Osteocyte (in vitro differentiated cells): Measurements from ENCODE around the gene CASD1. TPM values are rescaled to one million over a fixed set of nuclear protein-coding genes. Genes with fewer than 3 reads are reported as not detected.

Experiments used
- DNase-seq: peaks from one replicate; pipeline ENCODE4 v3.0.0; 2021; ENCODE audit warnings: mixed read lengths; ENCODE audit not compliant: unreplicated experiment; ENCODE audit errors: extremely low spot score
- H3K27ac Mint-ChIP-seq: one replicate; pipeline ENCODE4 v1.8.0; 2021; ENCODE audit warnings: mild to moderate bottlenecking, mixed read lengths; ENCODE audit not compliant: unreplicated experiment
- H3K27me3 Mint-ChIP-seq: one replicate; pipeline ENCODE4 v1.8.0; 2021; ENCODE audit warnings: mixed read lengths; ENCODE audit not compliant: unreplicated experiment
- H3K36me3 Mint-ChIP-seq: one replicate; pipeline ENCODE4 v1.8.0; 2021; ENCODE audit warnings: mixed read lengths; ENCODE audit not compliant: unreplicated experiment
- H3K4me1 Mint-ChIP-seq: one replicate; pipeline ENCODE4 v1.8.0; 2021; ENCODE audit warnings: mixed read lengths; ENCODE audit not compliant: unreplicated experiment
- H3K4me3 Mint-ChIP-seq: one replicate; pipeline ENCODE4 v1.8.0; 2021; ENCODE audit warnings: mild to moderate bottlenecking, moderate library complexity, mixed read lengths; ENCODE audit not compliant: unreplicated experiment
- H3K9me3 Mint-ChIP-seq: one replicate; pipeline ENCODE4 v1.8.0; 2021; ENCODE audit warnings: mixed read lengths; ENCODE audit not compliant: unreplicated experiment
- CTCF ChIP-seq: fragments of 200-600 bp; sonication (generic); IDR thresholded peaks from 2 replicates; pipeline ENCODE4 v1.5.0; 2021; ENCODE audit warnings: antibody characterized with exemption, mild to moderate bottlenecking, moderate library complexity
- total RNA-seq: library from RNA; stranded (reverse); gene quantifications from 2 replicates; pipeline ENCODE4 v1.2.1, GENCODE V29; 2021

The CASD1 gene
- total RNA-seq, 1 donor from 2014 or later, result 15.9 TPM

DNA sequence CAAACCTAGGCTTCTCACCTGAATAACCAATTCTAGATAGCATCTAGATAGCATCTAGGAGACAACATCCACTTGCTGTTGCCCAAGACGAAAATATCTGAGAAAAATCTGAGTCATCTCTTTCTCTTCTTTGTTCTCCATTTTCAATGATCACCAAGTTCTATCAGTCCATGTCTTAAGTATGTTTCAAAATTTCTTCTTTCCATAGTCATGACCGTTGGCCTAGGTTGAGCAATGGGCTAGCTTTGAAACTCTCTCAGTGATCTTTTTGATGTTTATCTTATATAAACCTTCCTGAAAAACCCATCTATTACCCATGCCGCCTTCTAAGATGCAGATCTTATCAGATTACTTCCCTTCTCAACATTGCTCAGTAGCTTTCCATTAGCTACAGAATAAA, 23.4 kb upstream of the CASD1 start:
- no peak for TF ChIP-seq CTCF
- Mint-ChIP-seq H3K36me3 (no peaks in the 10 kb centered on the region), H3K4me3 (no peak overlapping the region), H3K9me3 (peaks cover 9% of the 10 kb centered on the region), H3K27me3 (peaks cover 4% of the 10 kb centered on the region), H3K4me1 (no peaks in the 10 kb centered on the region), H3K27ac (no peak overlapping the region)
- DNase-seq, result no peak

- H3K27ac Mint-ChIP-seq, result no peak overlapping the region
- H3K27me3 Mint-ChIP-seq, result no peaks in the 10 kb centered on the region
- H3K36me3 Mint-ChIP-seq, result no peaks in the 10 kb centered on the region
- DNase-seq, result no peak
- H3K9me3 Mint-ChIP-seq, result peaks cover 7% of the 10 kb centered on the region
- no peak for TF ChIP-seq CTCF
- H3K4me1 Mint-ChIP-seq, result no peaks in the 10 kb centered on the region
- no peak overlapping the region for H3K4me3 Mint-ChIP-seq
Observed at GRCh38 chr7:94491410-94491809, 18.2 kb upstream of the CASD1 start.

- H3K4me1 Mint-ChIP-seq, result no peaks in the 10 kb centered on the region
- H3K4me3 Mint-ChIP-seq, result no peak overlapping the region
- peaks cover 14% of the 10 kb centered on the region for H3K9me3 Mint-ChIP-seq
- H3K36me3 Mint-ChIP-seq, result no peaks in the 10 kb centered on the region
- H3K27ac Mint-ChIP-seq, result no peak overlapping the region
- DNase-seq, result no peak
- no peak for TF ChIP-seq CTCF
- H3K27me3 Mint-ChIP-seq, result no peaks in the 10 kb centered on the region
Observed at GRCh38 chr7:94492601-94493000, 17.0 kb upstream of the CASD1 start.

DNA sequence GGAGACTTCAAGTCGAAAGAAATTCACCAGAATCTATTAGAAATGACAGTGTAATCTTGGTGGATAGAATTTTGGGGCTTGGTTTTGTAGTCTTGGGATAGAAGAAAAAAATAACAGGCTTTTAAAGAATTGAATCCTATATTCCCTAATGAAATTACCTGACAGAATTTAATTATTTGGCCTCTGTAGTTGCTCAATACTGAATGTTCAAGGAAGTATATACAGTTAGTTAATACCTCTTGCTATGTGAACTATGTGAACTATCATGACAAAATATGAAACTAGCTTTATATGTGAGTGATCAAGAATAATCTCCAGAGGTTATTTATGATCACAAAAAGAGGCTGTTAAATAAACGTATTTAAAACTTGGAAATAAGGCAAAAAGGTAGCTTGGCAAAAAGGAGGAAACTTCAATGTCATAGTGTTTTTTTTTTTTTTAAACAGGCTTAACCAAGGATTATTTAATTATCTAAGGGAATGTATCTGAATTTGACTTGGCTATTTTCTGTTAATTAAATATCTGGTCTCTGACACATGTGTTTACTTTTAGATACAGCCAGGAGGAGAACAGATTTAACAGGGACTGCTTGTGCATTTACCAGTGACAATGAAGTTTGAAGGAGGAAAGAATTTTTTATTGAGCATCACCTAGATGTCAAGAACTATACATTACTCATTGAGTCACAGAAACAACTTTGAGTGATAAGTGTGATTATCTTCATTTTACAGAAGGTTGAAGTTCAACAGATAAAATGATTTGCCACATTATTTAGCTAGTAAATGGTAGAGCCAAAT, 11.5 kb upstream of the CASD1 start:
- H3K27me3 Mint-ChIP-seq, result no peaks in the 10 kb centered on the region
- no peaks in the 10 kb centered on the region for H3K4me1 Mint-ChIP-seq
- H3K36me3 Mint-ChIP-seq, result no peaks in the 10 kb centered on the region
- DNase-seq, result no peak
- no peak overlapping the region for H3K4me3 Mint-ChIP-seq
- TF ChIP-seq CTCF, result no peak
- no peak overlapping the region for H3K27ac Mint-ChIP-seq
- H3K9me3 Mint-ChIP-seq, result peaks cover 9% of the 10 kb centered on the region

DNA sequence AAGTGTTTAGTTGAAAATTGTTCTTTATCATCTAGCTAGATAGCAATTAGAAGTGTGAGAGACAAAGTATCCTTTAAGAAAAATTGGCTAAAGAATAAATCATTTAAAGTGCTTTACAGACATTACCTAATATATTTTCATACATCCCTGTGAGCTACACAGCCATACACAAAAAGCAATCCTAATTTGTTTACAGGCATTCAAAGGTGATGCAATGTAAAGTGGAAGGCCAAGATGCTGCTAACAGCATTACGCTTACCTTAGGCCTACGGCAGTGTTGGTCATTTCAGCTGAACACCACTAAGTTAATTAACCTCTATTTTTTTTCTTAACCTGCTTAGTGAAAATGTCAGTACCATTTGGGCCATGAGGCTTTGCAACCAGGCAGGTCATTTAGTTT, 10.7 kb upstream of the CASD1 start:
- H3K27ac Mint-ChIP-seq, result no peak overlapping the region
- peaks cover 9% of the 10 kb centered on the region for H3K9me3 Mint-ChIP-seq
- no peaks in the 10 kb centered on the region for H3K4me1 Mint-ChIP-seq
- H3K4me3 Mint-ChIP-seq, result no peak overlapping the region
- H3K27me3 Mint-ChIP-seq, result peaks cover 2% of the 10 kb centered on the region
- H3K36me3 Mint-ChIP-seq, result no peaks in the 10 kb centered on the region
- no peak for TF ChIP-seq CTCF
- DNase-seq, result no peak
